Spleen (tissue), 13 donors: Measurements from ENCODE around the gene TKFC. TPM values are rescaled to one million over a fixed set of nuclear protein-coding genes. Genes with fewer than 3 reads are reported as not detected.

Experiments used
- DNase-seq: peaks from one replicate; pipeline ENCODE4 v3.0.0-alpha.2; 2020
- H3K27ac ChIP-seq, 8 donors: fragments of 200-600 bp; sonication (generic) in 7 of 8; 1 replicate in 4 of 8; 2 replicates in 4 of 8; pipeline versions ENCODE4 v1.5.0 to v1.8.0; 2016 to 2021; ENCODE audit warnings: inconsistent platforms in 4 of 8, mild to moderate bottlenecking in 4 of 8, moderate library complexity in 1 of 8
- H3K27me3 ChIP-seq, 7 donors: fragments of 200-600 bp; sonication (generic) in 6 of 7; replicated peaks in 1 of 7; 1 replicate in 4 of 7; 2 replicates in 3 of 7; pipeline versions ENCODE4 v1.5.0 to v1.8.0; 2016 to 2021; ENCODE audit warnings: inconsistent platforms in 3 of 7, mild to moderate bottlenecking in 1 of 7
- H3K36me3 ChIP-seq, 6 donors: fragments of 200-600 bp; sonication (generic) in 5 of 6; 1 replicate in 4 of 6; 2 replicates in 2 of 6; pipeline versions ENCODE4 v1.5.0 to v1.8.0; 2016 to 2021; ENCODE audit warnings: inconsistent platforms in 2 of 6
- H3K4me1 ChIP-seq, 6 donors: fragments of 200-600 bp; sonication (generic) in 5 of 6; 1 replicate in 3 of 6; 2 replicates in 3 of 6; pipeline versions ENCODE4 v1.5.0 to v1.8.0; 2016 to 2021; ENCODE audit warnings: inconsistent platforms in 3 of 6
- H3K4me3 ChIP-seq, 8 donors: fragments of 200-600 bp; sonication (generic) in 7 of 8; 1 replicate in 4 of 8; 2 replicates in 4 of 8; pipeline versions ENCODE4 v1.5.0 to v1.8.0; 2016 to 2021; ENCODE audit warnings: inconsistent platforms in 4 of 8, mild to moderate bottlenecking in 4 of 8, moderate library complexity in 2 of 8
- H3K9me3 ChIP-seq, 8 donors: fragments of 200-600 bp; sonication (generic) in 7 of 8; 1 replicate in 4 of 8; 2 replicates in 4 of 8; pipeline versions ENCODE4 v1.5.0 to v1.8.0; 2016 to 2021; ENCODE audit warnings: inconsistent platforms in 4 of 8
- POLR2A ChIP-seq, 3 donors: fragments of 450-650 bp; IDR thresholded peaks; one replicate each; pipeline ENCODE4 v1.5.1; 2017; ENCODE audit warnings: antibody characterized with exemption in 3 of 3, mild to moderate bottlenecking in 1 of 3
- POLR2AphosphoS5 ChIP-seq, 3 donors: sonication (generic); formaldehyde crosslinking; IDR thresholded peaks; one replicate each; pipeline ENCODE4 v1.5.1; 2017; ENCODE audit warnings: antibody characterized with exemption in 3 of 3
- WGBS, 5 donors: extraction: QIAGEN DNeasy Blood & Tissue Kit in 3 of 5; methylation state at CpG; one replicate each; pipeline versions ENCODE4 v1.1.5 to v1.1.7; 2013 to 2018; 5-methylcytosine and 5-hydroxymethylcytosine counted together
- intact Hi-C: fragments of 100-400 bp; cut with DNase I; formaldehyde crosslinking; loops from one replicate; pipeline ENCODE4 v1.15.0; 2023; ENCODE audit warnings: low total_unique reads
- long read RNA-seq, 2 donors: transcript quantifications; one replicate each; lab custom pipeline, GENCODE V29; 2026
- polyA plus RNA-seq, 3 donors: library from polyadenylated mRNA; stranded (reverse); fragments of 200-250 nt; gene quantifications; one replicate each; pipeline ENCODE4 v1.2.1, GENCODE V29; 2013
- total RNA-seq, 7 donors: library from RNA; depleted of rRNA in 3 of 7; stranded (reverse); fragments of >200 nt in 3 of 7; fragmentation: NEBNext Ultra II Directional in 4 of 7; extraction: Animal tissue kit (Norgen Biotek cat#: 25700) in 4 of 7; gene quantifications; one replicate each; pipeline versions ENCODE4 v1.1.0 to v1.2.1, GENCODE V29; 2016 to 2021
- TF ChIP-seq, protein P1 (sequence below), 11 experiments: fragments of 200-600 bp in 7 of 11; fragments of 450-650 bp in 4 of 11; sonication (generic) in 4 of 11; IDR thresholded peaks in 8 of 11; conservative IDR thresholded peaks in 3 of 11; 1 replicate in 7 of 11; 2 replicates in 4 of 11; pipeline versions ENCODE4 v1.4.0 to v1.8.0; 2016 to 2021; ENCODE audit warnings: antibody characterized with exemption in 11 of 11, inconsistent platforms in 4 of 11, mild to moderate bottlenecking in 1 of 11
- donor health status: healthy with polysubstance abuse.
- donor health status: DM: no; HTN: no; CAD: no; lungs with moderate emphysema.
- donor health status: DM: no; HTN: no; CAD: no.
- donor health status: Bipolar disorder and iron deficiency.
- donor health status: healthy.
- donor health status: DM: no; HTN: no; CAD: no.
- donor health status: DM: yes; HTN: yes; CAD: no.

TKFC gene, protein sequence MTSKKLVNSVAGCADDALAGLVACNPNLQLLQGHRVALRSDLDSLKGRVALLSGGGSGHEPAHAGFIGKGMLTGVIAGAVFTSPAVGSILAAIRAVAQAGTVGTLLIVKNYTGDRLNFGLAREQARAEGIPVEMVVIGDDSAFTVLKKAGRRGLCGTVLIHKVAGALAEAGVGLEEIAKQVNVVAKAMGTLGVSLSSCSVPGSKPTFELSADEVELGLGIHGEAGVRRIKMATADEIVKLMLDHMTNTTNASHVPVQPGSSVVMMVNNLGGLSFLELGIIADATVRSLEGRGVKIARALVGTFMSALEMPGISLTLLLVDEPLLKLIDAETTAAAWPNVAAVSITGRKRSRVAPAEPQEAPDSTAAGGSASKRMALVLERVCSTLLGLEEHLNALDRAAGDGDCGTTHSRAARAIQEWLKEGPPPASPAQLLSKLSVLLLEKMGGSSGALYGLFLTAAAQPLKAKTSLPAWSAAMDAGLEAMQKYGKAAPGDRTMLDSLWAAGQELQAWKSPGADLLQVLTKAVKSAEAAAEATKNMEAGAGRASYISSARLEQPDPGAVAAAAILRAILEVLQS
- total RNA-seq: 10 to 100 TPM; 33.1 to 61.5 (median 36.4) TPM
- polyA plus RNA-seq: 10 to 100 TPM; 30.6 to 45.3 (median 31.3) TPM
- long read RNA-seq, donor 1, full-length matches to known transcripts: 2 of 46 reads
- long read RNA-seq, donor 1, partial matches to known transcripts: 39 of 46 reads
- long read RNA-seq, donor 1, other reads (novel, unspliced or antisense): 5 of 46 reads
- long read RNA-seq, donor 2, full-length matches to known transcripts: 3 of 3 reads
- long read RNA-seq, donor 2, partial matches to known transcripts: 0 of 3 reads
- long read RNA-seq, donor 2, other reads (novel, unspliced or antisense): 0 of 3 reads

DNA sequence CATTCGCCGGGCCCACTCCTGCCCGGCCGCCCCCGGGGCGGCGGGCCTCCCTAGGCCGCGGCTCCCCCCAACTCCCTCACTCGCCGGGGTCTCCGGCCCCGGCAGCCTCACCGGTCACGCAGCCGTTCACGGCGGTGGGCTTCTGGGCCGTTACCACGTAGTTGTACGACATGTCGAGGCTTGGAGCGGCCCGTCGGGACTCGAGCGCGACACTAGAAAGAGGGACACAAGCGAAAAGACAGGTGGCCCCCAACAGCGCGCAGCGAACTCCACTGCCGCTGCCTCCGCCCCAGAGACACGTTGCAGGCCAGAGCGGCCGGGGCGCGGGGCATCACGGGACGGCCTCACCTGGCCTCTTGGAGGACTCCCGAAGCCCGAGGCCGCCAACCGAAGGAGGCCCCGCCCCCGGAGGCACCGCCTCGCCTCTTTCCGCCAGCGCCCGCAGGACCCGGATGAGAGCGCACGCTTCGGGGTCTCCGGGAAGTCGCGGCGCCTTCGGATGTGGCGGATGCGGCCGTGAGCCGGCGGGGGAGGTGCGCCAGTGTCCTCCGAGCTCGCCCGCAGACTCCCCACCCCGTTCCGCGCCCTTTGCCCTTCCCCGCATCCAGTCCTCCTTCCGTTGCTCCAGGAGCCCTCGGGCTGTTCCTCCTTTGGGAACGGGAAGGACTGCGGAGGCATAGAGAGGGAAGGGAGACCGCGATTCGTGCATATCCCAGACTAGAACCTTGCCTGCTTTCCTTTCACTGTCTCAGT lies at the start of gene TKFC, which contains the start of gene DDB1:
Gene TKFC, plus strand, starts transcription at position 432 of the 753 bp plus-strand sequence. CDS start 1,501 bp downstream, outside the sequence.
Gene DDB1, minus strand, starts transcription at position 309 of the 753 bp plus-strand sequence. Its CDS starts 137 bp downstream, at position 172.
- Histone ChIP-seq H3K27me3 (no peaks in the 10 kb centered on the region), H3K36me3 (peaks cover 0 to 34% (median 13%) of the 10 kb centered on the region in 6 donors), H3K4me1 (peaks cover 36 to 89% (median 57%) of the 10 kb centered on the region in 6 donors), H3K9me3 (no peaks in the 10 kb centered on the region), H3K27ac (peak within 1 kb of the TSS; percentile 82 to 96 (median 92)), H3K4me3 (peak within 1 kb of the TSS; percentile 82 to 99 (median 90))
- intact Hi-C loops: loop anchor here (10.0 kb wide), 1 partner anchor 92 kb away; the partner anchor contains the start of gene CPSF7
- 0 to 1% (median 0%) methylated on average over 18 to 81 of the region's 81 CpGs for WGBS, 5 donors
- peak; percentile 100 for DNase-seq
- TF ChIP-seq POLR2AphosphoS5 (IDR thresholded peaks at IDR 0.05) (peak; percentile 92 to 96 (median 96)), POLR2A (IDR thresholded peaks at IDR 0.05) (peak; percentile 8 to 62 (median 58))
- TF ChIP-seq, protein P1, sequence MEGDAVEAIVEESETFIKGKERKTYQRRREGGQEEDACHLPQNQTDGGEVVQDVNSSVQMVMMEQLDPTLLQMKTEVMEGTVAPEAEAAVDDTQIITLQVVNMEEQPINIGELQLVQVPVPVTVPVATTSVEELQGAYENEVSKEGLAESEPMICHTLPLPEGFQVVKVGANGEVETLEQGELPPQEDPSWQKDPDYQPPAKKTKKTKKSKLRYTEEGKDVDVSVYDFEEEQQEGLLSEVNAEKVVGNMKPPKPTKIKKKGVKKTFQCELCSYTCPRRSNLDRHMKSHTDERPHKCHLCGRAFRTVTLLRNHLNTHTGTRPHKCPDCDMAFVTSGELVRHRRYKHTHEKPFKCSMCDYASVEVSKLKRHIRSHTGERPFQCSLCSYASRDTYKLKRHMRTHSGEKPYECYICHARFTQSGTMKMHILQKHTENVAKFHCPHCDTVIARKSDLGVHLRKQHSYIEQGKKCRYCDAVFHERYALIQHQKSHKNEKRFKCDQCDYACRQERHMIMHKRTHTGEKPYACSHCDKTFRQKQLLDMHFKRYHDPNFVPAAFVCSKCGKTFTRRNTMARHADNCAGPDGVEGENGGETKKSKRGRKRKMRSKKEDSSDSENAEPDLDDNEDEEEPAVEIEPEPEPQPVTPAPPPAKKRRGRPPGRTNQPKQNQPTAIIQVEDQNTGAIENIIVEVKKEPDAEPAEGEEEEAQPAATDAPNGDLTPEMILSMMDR (IDR thresholded peaks at IDR 0.05 in 8 of 11, conservative IDR thresholded peaks at IDR 0.05 in 3 of 11): peak in 3 of 11 experiments; percentile 6 to 23 (median 23)

DNA sequence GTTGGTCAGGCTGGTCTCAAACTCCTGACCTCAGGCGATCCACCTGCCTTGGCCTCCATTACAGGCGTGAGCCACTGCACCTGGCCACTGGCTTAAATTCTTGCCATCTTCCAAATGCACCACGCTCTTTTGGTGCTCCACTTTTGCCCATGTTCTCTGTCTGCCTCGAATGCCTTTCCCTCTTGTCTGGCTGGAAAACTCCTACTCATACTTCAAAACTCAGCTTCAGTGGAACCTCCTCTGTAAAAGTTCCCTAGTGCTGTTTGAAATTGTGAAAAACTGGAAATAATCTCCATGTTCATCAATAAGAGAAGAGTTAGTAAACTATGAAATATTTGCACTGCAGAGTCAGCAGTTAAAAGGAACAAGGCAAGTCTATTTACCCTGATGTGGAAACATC lies 49.4 kb upstream of the TKFC start:
- WGBS, 5 donors: 82 to 96% (median 91%) methylated on average over 4 of the region's 4 CpGs
- Histone ChIP-seq H3K27ac (no peak overlapping the region), H3K9me3 (no peaks in the 10 kb centered on the region), H3K4me1 (no peaks in the 10 kb centered on the region), H3K27me3 (no peaks in the 10 kb centered on the region), H3K36me3 (no peaks in the 10 kb centered on the region), H3K4me3 (no peak overlapping the region)
- intact Hi-C loops: no loop called here
- TF ChIP-seq POLR2AphosphoS5 (IDR thresholded peaks at IDR 0.05) (no peak), POLR2A (IDR thresholded peaks at IDR 0.05) (no peak)
- TF ChIP-seq, protein P1 (IDR thresholded peaks at IDR 0.05 in 8 of 11, conservative IDR thresholded peaks at IDR 0.05 in 3 of 11): no peak
- no peak for DNase-seq

DNA sequence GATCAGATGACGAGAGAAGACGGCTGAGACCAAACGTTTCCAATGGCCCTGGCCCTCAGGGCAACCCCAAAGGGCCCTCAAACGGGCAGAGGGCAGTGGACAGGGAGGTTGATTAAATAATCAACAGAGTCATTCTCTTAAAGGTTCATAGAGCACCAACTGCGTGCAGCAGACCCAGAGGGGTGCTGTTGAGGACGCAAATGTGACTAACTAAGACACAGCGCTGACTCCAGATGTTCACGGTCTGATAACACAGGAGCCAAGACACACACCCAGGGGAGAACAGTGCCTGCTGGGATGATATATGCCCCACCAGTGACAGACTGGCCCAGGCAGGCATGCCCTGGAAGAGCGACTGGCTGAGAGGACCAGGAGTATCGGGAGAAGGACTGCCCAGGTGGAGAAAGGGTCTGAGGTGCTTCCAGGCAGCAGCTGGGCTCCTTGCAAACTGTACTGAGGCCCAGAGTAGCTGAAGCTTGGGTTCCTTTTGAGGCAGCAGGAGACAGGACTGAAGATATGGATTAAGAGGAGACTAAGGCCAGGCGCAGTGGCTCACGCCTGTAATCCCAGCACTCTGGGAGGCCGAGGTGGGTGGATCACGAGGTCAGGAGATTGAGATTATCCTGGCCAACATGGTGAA lies 45.6 kb upstream of the TKFC start:
- H3K9me3 ChIP-seq: no peaks in the 10 kb centered on the region

More for the DNA sequence above, 45.6 kb upstream of the TKFC start:
- intact Hi-C loops: no loop called here
- Histone ChIP-seq H3K27ac (no peak overlapping the region), H3K36me3 (no peaks in the 10 kb centered on the region), H3K4me1 (no peaks in the 10 kb centered on the region), H3K4me3 (no peak overlapping the region), H3K27me3 (peaks cover 0 to 8% (median 0%) of the 10 kb centered on the region in 7 donors)
- WGBS, 5 donors: 77 to 91% (median 81%) methylated on average over 12 to 14 of the region's 14 CpGs
- DNase-seq: no peak
- TF ChIP-seq POLR2AphosphoS5 (IDR thresholded peaks at IDR 0.05): no peak
- TF ChIP-seq, protein P1 (IDR thresholded peaks at IDR 0.05 in 8 of 11, conservative IDR thresholded peaks at IDR 0.05 in 3 of 11): no peak
